Mesenchymal stem cell (in vitro differentiated cells and primary cell): Measurements from ENCODE around the gene SLX1A.
"Not testable (repeated sequence)": the region's sequence is repeated elsewhere in the genome, so short reads cannot be mapped to it uniquely, and the experiment has no call there.

Experiments
- DNase-seq: peaks from one replicate; pipeline ENCODE4 v3.0.0-alpha.2; 2013
- H2AFZ ChIP-seq: one replicate; pipeline ENCODE4 v1.6.1; 2013; ENCODE audit warnings: low read depth, mild to moderate bottlenecking, control low read depth, inconsistent platforms, low read length, moderate library complexity
- H2AK5ac ChIP-seq: 2 replicates; pipeline ENCODE4 v1.6.1; 2013; ENCODE audit warnings: low read length, moderate library complexity, mild to moderate bottlenecking, inconsistent platforms; ENCODE audit not compliant: severe bottlenecking
- H2BK120ac ChIP-seq: one replicate; pipeline ENCODE4 v1.6.1; 2013; ENCODE audit warnings: low read depth, mild to moderate bottlenecking, inconsistent platforms, low read length, moderate library complexity
- H2BK12ac ChIP-seq, 2 experiments: one replicate each; pipeline ENCODE4 v1.6.1; 2013; ENCODE audit warnings: inconsistent platforms in 2 of 2, low read length in 2 of 2, mild to moderate bottlenecking in 2 of 2, moderate library complexity in 2 of 2, control low read depth in 1 of 2
- H2BK15ac ChIP-seq: one replicate; pipeline ENCODE4 v1.6.1; 2013; ENCODE audit warnings: mild to moderate bottlenecking, low read depth, inconsistent platforms; ENCODE audit not compliant: poor library complexity, severe bottlenecking
- H2BK5ac ChIP-seq: 2 replicates; pipeline ENCODE4 v1.6.1; 2013; ENCODE audit warnings: low read depth, mild to moderate bottlenecking, low read length, control low read depth, inconsistent platforms; ENCODE audit not compliant: poor library complexity, severe bottlenecking
- H3K14ac ChIP-seq, 2 experiments: one replicate each; pipeline ENCODE4 v1.6.1; 2013; ENCODE audit warnings: inconsistent platforms in 2 of 2, low read length in 2 of 2, control low read depth in 1 of 2, mild to moderate bottlenecking in 1 of 2, moderate library complexity in 1 of 2
- H3K18ac ChIP-seq, 2 experiments: one replicate each; pipeline ENCODE4 v1.6.1; 2013; ENCODE audit warnings: inconsistent platforms in 2 of 2, low read length in 2 of 2, control low read depth in 1 of 2, low read depth in 1 of 2, mild to moderate bottlenecking in 1 of 2
- H3K23ac ChIP-seq, 2 experiments: one replicate each; pipeline ENCODE4 v1.6.1; 2013; ENCODE audit warnings: inconsistent platforms in 2 of 2, low read length in 2 of 2, mild to moderate bottlenecking in 2 of 2, moderate library complexity in 2 of 2, control low read depth in 1 of 2
- H3K27ac ChIP-seq: 2 replicates; pipeline ENCODE4 v1.5.1; 2013; ENCODE audit warnings: mild to moderate bottlenecking, moderate library complexity, low read length, control low read depth, inconsistent platforms; ENCODE audit not compliant: poor library complexity, severe bottlenecking
- H3K27me3 ChIP-seq, 2 experiments: 2 replicates each; pipeline versions ENCODE4 v1.6.1 to v1.7.0; 2013; ENCODE audit warnings: low read length in 2 of 2, mild to moderate bottlenecking in 2 of 2, moderate library complexity in 2 of 2, control low read depth in 1 of 2, inconsistent platforms in 1 of 2; ENCODE audit not compliant: control insufficient read depth in 1 of 2, insufficient read depth in 1 of 2
- H3K36me3 ChIP-seq, 2 experiments: 2 replicates each; pipeline versions ENCODE4 v1.6.1 to v1.7.0; 2013; ENCODE audit warnings: low read length in 2 of 2, control low read depth in 1 of 2, inconsistent platforms in 1 of 2, low read depth in 1 of 2, mild to moderate bottlenecking in 1 of 2; ENCODE audit not compliant: insufficient read depth in 2 of 2, control insufficient read depth in 1 of 2
- H3K4ac ChIP-seq, 2 experiments: one replicate each; pipeline ENCODE4 v1.6.1; 2013; ENCODE audit warnings: inconsistent platforms in 2 of 2, low read length in 2 of 2, mild to moderate bottlenecking in 2 of 2, moderate library complexity in 2 of 2, control low read depth in 1 of 2, low read depth in 1 of 2
- H3K4me1 ChIP-seq: 2 replicates; pipeline ENCODE4 v1.6.1; 2013; ENCODE audit warnings: low read depth, low read length, control low read depth; ENCODE audit not compliant: control insufficient read depth, insufficient read depth
- H3K4me2 ChIP-seq: 2 replicates; pipeline ENCODE4 v1.6.1; 2013; ENCODE audit warnings: low read length, mild to moderate bottlenecking, inconsistent platforms; ENCODE audit not compliant: poor library complexity, severe bottlenecking
- H3K4me3 ChIP-seq, 2 experiments: 2 replicates each; pipeline versions ENCODE4 v1.5.1 to v1.7.0; 2013; ENCODE audit warnings: low read length in 2 of 2, mild to moderate bottlenecking in 2 of 2, control low read depth in 1 of 2, low read depth in 1 of 2; ENCODE audit not compliant: insufficient read depth in 1 of 2
- H3K79me1 ChIP-seq: replicated peaks from 2 replicates; pipeline ENCODE4 v1.6.1; 2013; ENCODE audit warnings: mild to moderate bottlenecking, control low read depth, low read length, inconsistent platforms; ENCODE audit not compliant: poor library complexity, severe bottlenecking
- H3K9ac ChIP-seq: 2 replicates; pipeline ENCODE4 v1.7.0; 2013; ENCODE audit warnings: mild to moderate bottlenecking, low read length, moderate library complexity
- H3K9me3 ChIP-seq: 2 replicates; pipeline ENCODE4 v1.7.0; 2013; ENCODE audit warnings: mild to moderate bottlenecking, low read length; ENCODE audit not compliant: control insufficient read depth
- H4K8ac ChIP-seq: one replicate; pipeline ENCODE4 v1.6.1; 2013; ENCODE audit warnings: inconsistent platforms, mild to moderate bottlenecking, low read length, moderate library complexity
- H4K91ac ChIP-seq: one replicate; pipeline ENCODE4 v1.6.1; 2013; ENCODE audit warnings: mild to moderate bottlenecking, low read length, inconsistent platforms
- WGBS: methylation state at CpG from one replicate; pipeline ENCODE4 v1.1.7; 2013; ENCODE audit warnings: mixed read lengths; 5-methylcytosine and 5-hydroxymethylcytosine counted together

Gene SLX1A

DNA sequence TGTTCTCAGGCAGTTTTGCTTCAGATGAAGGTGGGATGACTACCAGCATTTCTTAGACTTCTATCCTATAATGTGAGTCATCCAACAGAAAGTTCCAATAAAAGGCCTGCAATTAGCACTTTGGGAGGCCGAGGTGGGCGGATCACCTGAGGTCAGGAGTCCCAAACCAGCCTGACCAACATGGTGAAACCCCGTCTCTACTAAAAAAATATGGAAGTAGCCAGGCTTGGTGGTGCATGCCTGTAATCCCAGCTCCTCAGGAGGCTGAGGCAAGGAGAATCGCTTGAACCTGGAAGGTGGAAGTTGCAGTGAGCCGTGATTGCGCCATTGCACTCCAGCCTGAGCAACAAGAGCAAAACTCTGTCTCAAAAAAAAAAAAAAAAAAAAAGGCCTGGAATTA is 16.8 kb upstream of the SLX1A start:
- not testable (repeated sequence) for H3K4me2 ChIP-seq, H3K9me3 ChIP-seq, DNase-seq, H3K14ac ChIP-seq, H2AFZ ChIP-seq, H2BK5ac ChIP-seq, H3K9ac ChIP-seq, H3K79me1 ChIP-seq, H3K23ac ChIP-seq, H3K18ac ChIP-seq, H4K8ac ChIP-seq, H2BK15ac ChIP-seq, H3K27ac ChIP-seq, H3K4ac ChIP-seq, H4K91ac ChIP-seq, H2BK12ac ChIP-seq, H2AK5ac ChIP-seq, H2BK120ac ChIP-seq, H3K36me3 ChIP-seq, H3K27me3 ChIP-seq, H3K4me3 ChIP-seq, H3K4me1 ChIP-seq
- WGBS, result 94% methylated on average over 6 of the region's 6 CpGs

DNA sequence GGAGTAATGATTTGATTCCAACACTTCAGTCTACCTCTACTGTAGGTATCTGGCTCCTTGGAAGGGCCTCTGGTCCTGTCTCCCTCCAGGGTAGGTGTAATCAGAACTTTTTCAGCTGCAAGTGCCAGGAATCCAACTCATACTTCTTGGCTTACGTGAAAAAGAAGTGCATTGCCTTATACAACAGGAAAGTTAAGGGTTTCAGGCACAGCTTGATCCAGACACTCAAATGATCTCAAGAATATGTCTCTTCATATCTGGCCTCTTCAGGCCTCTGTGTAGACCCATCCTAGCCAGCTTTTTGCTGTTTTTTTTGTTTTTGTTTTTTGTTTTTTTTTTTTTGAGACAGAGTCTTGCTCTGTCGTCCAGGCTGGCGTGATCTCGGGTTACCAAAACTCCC is 14.5 kb upstream of the SLX1A start:
- H3K4me1 ChIP-seq, result peaks cover 11% of the 10 kb centered on the region
- no peaks in the 10 kb centered on the region for H3K79me1 ChIP-seq
- no peak overlapping the region for H3K4ac ChIP-seq
- H3K4me3 ChIP-seq, result no peak overlapping the region
- no peak overlapping the region for H2BK5ac ChIP-seq
- no peak overlapping the region for H3K9ac ChIP-seq
- no peak overlapping the region for H3K27ac ChIP-seq
- no peak overlapping the region for H3K18ac ChIP-seq
- H2BK15ac ChIP-seq, result no peak overlapping the region
- no peak overlapping the region for H3K4me2 ChIP-seq
- H3K9me3 ChIP-seq, result no peaks in the 10 kb centered on the region
- H2AK5ac ChIP-seq, result no peak overlapping the region
- 87% methylated on average over 4 of the region's 4 CpGs for WGBS
- no peak overlapping the region for H4K8ac ChIP-seq
- no peak overlapping the region for H3K23ac ChIP-seq
- no peak overlapping the region for H3K14ac ChIP-seq
- no peak overlapping the region for H2AFZ ChIP-seq
- no peak overlapping the region for H4K91ac ChIP-seq
- H2BK12ac ChIP-seq, result no peak overlapping the region
- H3K27me3 ChIP-seq, result peaks cover 0 to 1% of the 10 kb centered on the region in 2 experiments
- H3K36me3 ChIP-seq, result no peaks in the 10 kb centered on the region
- no peak overlapping the region for H2BK120ac ChIP-seq
- DNase-seq, result no peak

DNA sequence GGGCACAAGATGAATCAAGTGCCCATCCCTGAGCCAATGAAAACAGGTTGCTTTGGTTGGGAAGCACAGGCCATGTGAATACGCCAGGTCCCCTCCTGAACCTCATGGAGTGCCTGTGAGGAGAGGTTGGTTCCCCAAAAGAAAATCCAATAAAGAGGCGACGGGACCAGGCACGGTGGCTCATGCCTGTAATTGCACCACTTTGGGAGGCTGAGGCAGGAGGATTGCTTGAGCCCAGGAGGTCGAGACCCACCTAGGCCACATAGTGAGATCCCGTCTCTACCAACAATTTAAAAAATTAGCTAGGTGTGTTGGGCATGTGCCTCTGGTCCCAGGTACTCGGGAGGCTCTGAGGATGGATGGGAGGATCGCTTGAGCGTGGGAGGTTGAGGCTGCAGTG is 13.7 kb upstream of the SLX1A start:
- Histone ChIP-seq H2AK5ac (no peak overlapping the region), H2BK15ac (no peak overlapping the region), H2BK12ac (no peak overlapping the region), H3K79me1 (peaks cover 1% of the 10 kb centered on the region), H3K4me3 (no peak overlapping the region), H3K14ac (no peak overlapping the region), H4K8ac (no peak overlapping the region), H3K36me3 (no peaks in the 10 kb centered on the region), H2BK120ac (no peak overlapping the region), H3K4ac (no peak overlapping the region), H4K91ac (no peak overlapping the region), H3K18ac (no peak overlapping the region), H3K4me2 (no peak overlapping the region), H3K27ac (no peak overlapping the region), H3K9ac (no peak overlapping the region), H3K4me1 (peaks cover 18% of the 10 kb centered on the region), H2BK5ac (no peak overlapping the region), H3K23ac (no peak overlapping the region), H3K9me3 (no peaks in the 10 kb centered on the region), H3K27me3 (peaks cover 0 to 9% of the 10 kb centered on the region in 2 experiments), H2AFZ (no peak overlapping the region)
- DNase-seq, result no peak
- 88% methylated on average over 8 of the region's 9 CpGs for WGBS

DNA sequence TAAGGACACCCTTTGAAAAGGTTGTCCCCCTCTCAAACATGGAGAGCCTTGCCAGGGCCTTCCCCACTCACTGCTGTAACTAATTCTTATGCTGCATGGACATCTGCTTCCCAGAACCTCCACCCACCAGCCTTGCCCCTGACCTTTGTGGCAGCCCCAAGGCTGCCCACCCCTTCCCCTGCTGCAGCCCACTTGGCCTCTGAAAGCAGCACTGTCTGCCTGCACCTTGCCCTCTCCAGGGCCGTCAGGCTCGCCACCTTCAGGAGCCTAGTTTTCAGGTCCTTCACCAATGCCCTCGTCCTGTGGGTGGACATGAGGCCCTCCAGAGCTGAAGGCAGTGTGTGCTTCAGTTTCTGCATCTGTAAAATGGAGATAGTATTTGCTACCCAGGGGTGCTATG is 12.9 kb upstream of the SLX1A start:
- H4K91ac ChIP-seq, result no peak overlapping the region
- peaks cover 18% of the 10 kb centered on the region for H3K4me1 ChIP-seq
- H2BK5ac ChIP-seq, result no peak overlapping the region
- H3K79me1 ChIP-seq, result peaks cover 1% of the 10 kb centered on the region
- no peak overlapping the region for H3K14ac ChIP-seq
- no peaks in the 10 kb centered on the region for H3K36me3 ChIP-seq
- no peak overlapping the region for H3K23ac ChIP-seq
- H3K18ac ChIP-seq, result no peak overlapping the region
- no peak overlapping the region for H3K4ac ChIP-seq
- H2BK15ac ChIP-seq, result no peak overlapping the region
- no peak overlapping the region for H2BK12ac ChIP-seq
- H2AK5ac ChIP-seq, result no peak overlapping the region
- H4K8ac ChIP-seq, result no peak overlapping the region
- H3K27me3 ChIP-seq, result peaks cover 0 to 9% of the 10 kb centered on the region in 2 experiments
- H3K4me3 ChIP-seq, result no peak overlapping the region
- H3K4me2 ChIP-seq, result no peak overlapping the region
- H2AFZ ChIP-seq, result no peak overlapping the region
- 53% methylated on average over 3 of the region's 3 CpGs for WGBS
- no peak overlapping the region for H2BK120ac ChIP-seq
- H3K27ac ChIP-seq, result no peak overlapping the region
- no peak overlapping the region for H3K9ac ChIP-seq
- DNase-seq, result no peak
- H3K9me3 ChIP-seq, result no peaks in the 10 kb centered on the region
